DMS79 (cell line): Measurements from ENCODE around the gene ADCY4.

Source experiments
- DNase-seq: peaks from one replicate; lab custom pipeline; 2025; lab: John Stamatoyannopoulos, UW

Gene ADCY4

DNA sequence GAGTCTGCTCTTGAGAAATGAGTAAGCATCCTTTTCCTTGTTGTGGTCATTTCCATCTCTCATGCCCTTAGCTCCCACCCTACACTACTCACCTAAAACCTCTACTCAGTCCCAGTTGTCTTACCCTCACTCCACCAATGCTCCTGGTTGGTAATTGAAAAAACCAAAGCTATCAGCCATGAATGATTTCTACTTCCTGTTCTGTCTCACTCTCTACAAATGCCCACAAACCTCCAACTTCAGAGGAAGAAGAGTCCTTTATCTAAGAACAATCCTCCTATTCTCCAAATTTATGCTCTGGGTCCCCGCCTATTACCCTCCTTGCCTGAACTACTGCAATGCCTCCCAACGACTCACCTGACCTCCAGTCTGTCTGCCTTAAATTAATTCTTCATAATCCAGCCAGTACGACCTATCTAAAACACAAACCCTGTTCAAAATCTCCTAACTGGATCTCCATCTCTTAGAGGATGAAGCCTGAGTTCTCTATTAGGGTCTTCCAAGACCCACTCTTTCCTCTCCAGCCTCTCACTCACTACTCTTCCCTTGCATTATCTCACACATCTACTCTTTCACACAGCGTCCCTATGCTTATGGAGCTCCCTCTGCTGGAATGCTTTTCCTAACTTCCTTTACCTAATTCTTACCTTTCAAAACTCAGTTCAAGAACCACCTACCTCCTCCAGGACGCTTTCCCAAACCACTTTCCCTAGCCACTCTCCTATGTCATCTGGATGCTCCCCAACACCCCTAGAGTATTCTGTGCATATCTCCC is 37.5 kb downstream of the ADCY4 start:
- no peak for DNase-seq

GRCh38 chr14:24296341-24297157 is 38.3 kb downstream of the ADCY4 start:
- peak; percentile 55 for DNase-seq

DNA sequence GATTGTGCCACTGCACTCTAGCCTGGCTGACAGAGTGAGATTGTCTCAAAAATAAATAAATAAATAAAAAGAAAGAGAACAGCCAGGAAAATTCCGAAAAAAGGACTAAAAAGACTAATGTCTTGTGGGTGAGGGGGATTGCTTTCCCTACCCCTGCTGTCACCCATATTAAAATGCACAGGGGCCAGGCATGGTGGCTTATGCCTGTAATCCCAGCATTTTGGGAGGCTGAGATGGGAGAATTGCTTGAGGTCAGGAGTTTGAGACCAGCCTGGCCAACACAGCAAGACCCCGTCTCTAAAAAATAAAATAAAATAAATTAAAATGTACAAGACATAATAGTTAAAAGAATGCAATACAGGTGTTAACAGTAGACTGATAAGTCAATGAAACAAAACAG is 41.3 kb downstream of the ADCY4 start:
- no peak for DNase-seq

- DNase-seq, result no peak
Observed at GRCh38 chr14:24292118-24292807, 42.6 kb downstream of the ADCY4 start.

DNA sequence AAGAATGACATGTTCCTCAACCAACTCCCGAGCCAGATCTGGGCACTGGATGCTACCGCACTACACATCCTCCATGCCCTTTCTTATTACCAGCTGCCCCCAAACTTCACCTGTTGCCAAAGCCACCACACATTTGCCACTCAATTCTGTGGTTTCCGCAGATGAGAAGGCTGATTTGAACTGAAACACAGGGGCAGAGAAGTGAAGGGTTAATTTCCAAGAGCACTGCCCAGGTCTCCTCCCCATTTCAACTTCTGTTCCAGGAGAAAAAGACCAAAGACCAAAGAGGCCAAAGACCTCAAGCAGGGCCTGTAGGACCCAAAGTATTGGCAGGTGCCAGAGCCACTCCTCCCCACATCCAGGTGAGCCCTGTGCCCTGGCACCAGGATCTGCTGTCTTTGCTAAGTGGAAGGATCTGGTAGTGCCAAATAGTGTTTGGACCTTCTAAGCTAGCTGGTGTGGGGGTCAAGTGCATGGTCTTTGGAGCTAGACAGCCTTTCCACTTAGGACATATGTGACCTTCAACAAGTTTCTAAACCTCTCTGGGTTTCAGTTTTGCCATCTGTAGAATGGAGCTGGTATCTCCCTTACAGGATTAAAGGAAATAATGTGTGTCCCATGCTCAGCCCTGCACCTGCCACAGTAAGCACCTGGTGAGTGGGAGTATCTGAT is 43.3 kb downstream of the ADCY4 start:
- DNase-seq, result no peak

DNA sequence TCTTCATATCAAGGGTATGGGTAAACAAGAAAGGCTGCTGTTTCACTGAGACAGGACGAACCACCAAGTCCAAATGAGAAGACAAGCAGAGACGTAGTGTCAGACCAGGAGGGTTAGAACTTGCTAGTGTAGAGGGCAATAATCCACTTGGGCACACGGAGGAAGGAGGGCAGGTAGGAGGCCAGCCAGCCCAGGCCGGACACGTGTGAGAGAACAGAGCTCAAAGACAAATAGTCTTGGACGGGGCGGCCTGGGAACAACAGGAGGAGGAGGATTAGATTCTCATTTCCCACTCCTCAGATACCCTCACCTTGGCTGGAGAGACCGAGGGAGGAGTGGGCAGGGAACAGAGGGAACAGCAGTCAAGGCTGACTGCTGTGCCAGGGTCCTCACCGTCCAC is 44.1 kb downstream of the ADCY4 start:
- DNase-seq, result no peak

DNA sequence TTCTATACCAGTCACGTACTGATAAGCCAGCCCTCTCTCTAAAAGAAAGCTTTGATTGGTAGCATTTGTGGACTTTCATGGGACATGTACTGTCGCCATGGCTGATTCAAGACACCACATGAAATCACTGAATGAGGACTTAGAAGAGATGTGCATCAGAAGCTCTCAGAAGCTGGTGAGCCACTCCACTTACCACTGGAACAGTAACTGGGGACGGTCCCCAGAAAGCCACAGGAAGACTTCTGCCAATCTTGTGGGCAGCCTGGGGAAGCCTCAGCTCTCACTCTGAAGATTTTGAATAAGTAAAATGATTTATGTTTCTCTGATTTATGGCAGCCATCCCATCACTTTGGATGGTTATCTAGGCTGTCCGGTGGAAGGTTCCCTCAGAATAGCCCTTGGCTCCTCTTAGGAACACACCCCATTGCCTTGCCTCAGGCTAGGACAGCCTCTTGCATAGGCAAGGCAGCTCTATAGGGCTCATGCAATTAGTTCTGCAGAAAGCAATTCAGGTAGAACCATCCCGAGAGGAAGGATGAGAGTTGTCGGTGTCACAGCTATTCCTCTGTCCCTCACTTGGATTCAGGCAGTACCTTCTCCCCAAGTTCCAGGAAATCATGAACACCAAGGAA is 45.1 kb downstream of the ADCY4 start:
- DNase-seq, result no peak

DNA sequence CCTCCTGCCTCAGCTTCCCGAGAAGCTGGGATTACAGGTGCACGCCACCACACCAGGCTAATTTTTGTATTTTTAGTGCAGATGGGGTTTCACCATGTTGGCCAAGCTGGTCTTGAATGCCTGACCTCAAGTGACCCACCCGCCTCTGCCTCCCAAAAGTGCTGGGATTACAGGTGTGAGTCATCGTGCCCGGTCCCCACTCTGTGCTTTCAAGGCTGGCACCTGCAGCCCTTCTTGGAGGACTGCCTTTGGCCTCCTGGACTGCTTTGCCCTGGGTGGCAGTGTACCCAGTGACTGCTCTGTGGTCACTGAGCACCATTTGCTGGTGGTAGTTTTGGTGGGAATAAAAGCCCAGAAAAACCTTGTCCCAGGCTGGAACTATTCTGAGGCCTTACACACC is 47.9 kb downstream of the ADCY4 start:
- no peak for DNase-seq

- DNase-seq, result no peak
Observed at GRCh38 chr14:24285351-24285750, 49.5 kb downstream of the ADCY4 start.

DNA sequence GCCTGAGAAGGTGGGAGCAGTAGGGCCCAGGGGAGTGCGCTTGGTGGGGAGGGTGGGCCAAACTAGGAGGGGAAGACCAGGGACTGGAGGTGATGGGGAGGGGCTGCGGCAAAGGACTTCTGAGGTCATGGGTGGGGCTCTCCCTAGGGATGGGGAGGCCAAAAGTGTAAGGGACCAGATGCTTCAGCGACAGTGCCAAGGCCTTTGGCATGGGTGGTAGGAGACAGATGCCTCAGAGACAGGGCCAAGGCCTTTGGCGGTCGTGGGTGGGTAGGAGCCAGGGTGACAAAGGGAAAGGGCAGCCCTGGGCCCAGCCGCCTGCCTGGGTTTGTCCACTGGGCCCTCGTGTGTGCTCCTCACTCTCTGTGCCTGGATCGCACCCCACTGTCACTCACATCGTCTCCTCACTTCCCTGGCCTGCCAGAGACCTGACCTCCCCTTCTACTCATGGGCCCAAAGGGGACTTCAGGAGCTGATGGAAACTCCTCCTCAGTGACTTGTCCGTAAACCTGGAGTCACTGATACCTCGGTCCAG is 50.3 kb downstream of the ADCY4 start:
- DNase-seq, result no peak

- DNase-seq, result no peak
Observed at GRCh38 chr14:24283796-24284460, 50.9 kb downstream of the ADCY4 start.

DNA sequence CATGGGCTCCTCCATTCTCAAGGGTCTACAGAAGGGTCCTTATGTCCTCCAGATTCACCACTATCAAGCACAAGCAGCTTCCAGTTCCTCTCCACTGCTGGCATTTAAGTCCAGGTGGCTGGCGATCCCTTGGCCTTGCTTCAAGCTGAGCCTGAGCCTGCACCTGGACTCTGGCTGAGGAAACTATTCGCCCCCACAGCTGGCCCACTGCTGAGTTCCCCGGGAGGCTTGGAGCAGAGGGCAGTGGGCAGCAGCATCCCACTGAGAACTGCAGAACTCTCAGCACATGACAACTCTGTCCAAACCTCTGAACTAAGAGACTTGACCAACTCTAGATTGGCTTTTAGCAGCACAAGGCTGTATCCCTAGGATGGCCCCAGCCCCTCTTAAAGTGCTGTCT is 52.1 kb downstream of the ADCY4 start:
- peak; percentile 28 for DNase-seq

- DNase-seq, result no peak
Observed at GRCh38 chr14:24281636-24282035, 53.2 kb downstream of the ADCY4 start.

- no peak for DNase-seq
Observed at GRCh38 chr14:24280797-24281460, 53.9 kb downstream of the ADCY4 start.

DNA sequence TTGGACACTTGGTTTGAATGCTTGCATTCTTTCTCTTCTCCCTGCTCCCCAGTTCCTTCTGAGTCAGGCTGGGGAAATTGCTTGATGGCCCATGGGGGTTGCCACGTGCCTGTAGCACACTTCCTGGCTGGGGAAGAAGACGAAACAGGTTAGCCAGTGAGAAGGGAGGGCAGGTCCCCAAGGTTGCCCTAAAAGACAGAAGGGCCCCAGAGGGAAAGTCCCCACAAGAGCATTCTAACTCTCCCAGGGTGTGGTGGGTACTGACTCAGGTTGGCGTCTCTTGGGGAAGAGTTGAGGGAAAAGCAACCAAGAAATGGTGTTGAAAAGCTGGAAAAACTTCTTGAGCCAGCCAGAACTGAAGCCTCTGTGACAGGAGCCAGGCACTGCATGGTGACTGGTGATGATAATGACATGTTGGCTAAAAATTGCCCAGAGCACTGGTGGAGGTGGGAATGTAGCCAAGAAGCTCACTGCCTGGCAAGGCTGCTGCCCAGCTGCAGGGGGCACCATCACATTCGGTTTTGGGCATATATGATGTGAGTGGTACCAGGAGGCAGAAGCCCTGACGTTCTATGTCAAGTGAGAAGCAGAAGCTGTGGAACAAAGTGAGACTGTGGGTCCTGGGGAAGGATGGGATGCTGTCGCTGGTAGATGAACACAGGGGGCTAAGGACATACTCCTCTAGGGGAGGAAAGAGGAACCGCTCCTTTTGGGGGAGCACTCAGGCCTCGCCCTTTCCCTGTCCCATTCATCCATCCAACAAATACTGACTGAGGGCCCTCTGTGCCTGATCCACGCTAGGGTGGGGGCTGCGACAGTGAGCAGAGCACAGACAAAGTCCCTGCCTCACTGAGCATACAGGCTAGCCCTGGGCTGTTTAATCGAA is 55.3 kb downstream of the ADCY4 start:
- DNase-seq, result no peak

DNA sequence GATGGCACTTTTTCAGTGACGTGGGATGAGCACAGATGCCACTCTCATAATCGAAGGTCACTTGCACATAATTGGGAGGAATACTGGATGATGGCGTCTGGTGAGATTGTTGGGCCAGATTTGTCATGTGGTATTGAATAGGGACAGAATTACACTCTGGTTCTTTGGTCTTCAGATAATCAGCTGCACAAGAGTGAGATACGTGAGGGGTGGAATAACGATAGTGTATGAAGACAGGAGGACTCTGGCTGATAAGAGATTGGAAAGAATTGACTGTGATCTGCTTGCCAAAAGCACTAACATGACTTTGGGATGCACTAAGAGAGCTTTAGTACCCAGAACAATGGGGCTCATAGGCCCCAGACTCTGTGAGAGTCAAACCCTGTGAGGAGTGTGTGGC is 56.4 kb downstream of the ADCY4 start:
- DNase-seq, result no peak

DNA sequence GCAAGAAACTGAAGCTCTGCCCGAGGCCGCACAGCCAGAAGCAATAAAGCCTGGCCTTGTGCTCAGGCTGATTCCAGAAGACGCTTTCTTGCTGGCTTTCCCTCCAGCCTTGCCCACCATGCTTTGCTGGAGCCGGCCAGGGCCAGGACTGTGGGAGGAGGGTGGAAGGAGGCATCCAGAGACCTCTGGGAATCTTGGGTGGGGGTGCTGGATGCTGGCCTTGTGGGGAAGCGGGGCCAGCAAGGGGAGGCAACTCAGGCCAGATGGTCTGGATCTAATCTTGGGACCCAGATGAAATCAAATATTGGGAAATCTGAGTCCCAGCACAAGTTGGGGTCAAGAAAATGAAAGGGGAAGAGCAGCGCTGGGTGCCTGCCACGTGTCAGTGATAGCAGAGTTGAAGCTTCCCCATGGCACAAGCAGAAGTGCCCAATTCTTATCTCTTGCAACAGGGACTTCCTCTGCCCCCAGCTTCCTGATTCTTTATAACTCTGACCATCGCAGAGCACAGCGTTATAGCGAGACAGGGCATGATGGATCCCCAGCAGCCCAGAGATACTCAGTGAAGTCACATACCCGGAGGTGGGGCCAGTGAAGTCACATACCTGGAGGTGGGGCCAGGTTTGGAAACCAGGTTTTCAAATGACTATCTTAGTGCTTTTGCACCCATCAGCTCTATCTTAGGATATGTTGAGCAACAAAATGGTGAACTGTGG is 57.1 kb downstream of the ADCY4 start:
- DNase-seq, result no peak

- DNase-seq, result no peak
Observed at GRCh38 chr14:24277071-24277470, 57.8 kb downstream of the ADCY4 start.

DNA sequence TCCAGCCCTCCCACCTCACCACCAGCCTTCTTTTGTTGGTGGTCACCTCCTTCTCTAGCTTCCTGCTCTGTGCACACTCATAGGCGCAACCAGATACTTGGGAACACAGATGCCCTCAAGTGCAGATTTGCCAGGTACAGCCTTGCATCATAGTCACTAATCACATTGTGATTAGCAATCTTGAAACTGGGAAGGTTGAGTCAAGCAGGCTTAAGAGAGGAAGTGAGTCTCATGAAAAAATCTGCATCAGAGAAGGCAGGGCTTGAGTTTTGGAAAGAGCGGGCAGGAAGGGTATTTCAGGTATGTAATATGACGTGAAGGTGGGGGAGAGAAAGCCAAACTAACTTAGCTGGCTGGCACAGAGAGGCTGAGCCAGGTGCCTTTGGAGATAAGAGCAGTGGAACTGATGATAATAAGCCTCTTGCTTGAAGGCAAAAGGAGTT is 60.7 kb downstream of the ADCY4 start:
- no peak for DNase-seq
